Nephron (organoid): Measurements from ENCODE around the gene KHDC1L.
"Not testable (repeated sequence)": the region's sequence is repeated elsewhere in the genome, so short reads cannot be mapped to it uniquely, and the experiment has no call there.

Source experiments
- H3K27ac Mint-ChIP-seq, 3 experiments: 2 replicates each; pipeline ENCODE4 v1.8.0; 2020; ENCODE audit warnings: mixed read lengths in 3 of 3, mild to moderate bottlenecking in 2 of 3, moderate library complexity in 1 of 3
- H3K27me3 Mint-ChIP-seq: 2 replicates; pipeline ENCODE4 v1.8.0; 2021; ENCODE audit warnings: low read depth, mild to moderate bottlenecking, moderate library complexity, mixed read lengths
- H3K36me3 Mint-ChIP-seq: 2 replicates; pipeline ENCODE4 v1.8.0; 2020; ENCODE audit warnings: low read depth, mixed read lengths
- H3K4me1 Mint-ChIP-seq: 2 replicates; pipeline ENCODE4 v1.8.0; 2020; ENCODE audit warnings: mixed read lengths
- H3K4me3 Mint-ChIP-seq, 3 experiments: 2 replicates each; pipeline ENCODE4 v1.8.0; 2020; ENCODE audit warnings: mild to moderate bottlenecking in 3 of 3, mixed read lengths in 3 of 3, moderate library complexity in 2 of 3
- H3K9me3 Mint-ChIP-seq: 2 replicates; pipeline ENCODE4 v1.8.0; 2020; ENCODE audit warnings: mixed read lengths
- CTCF ChIP-seq, 3 experiments: fragments of 200-600 bp; sonication (generic); IDR thresholded peaks; one replicate each; pipeline ENCODE4 v1.5.0; 2021; ENCODE audit warnings: antibody characterized with exemption in 3 of 3; ENCODE audit not compliant: unreplicated experiment in 3 of 3

Gene KHDC1L

GRCh38 chr6:73194744-73195143 is 30.6 kb downstream of the KHDC1L start:
- H3K27me3 Mint-ChIP-seq, result no peaks in the 10 kb centered on the region
- H3K27ac Mint-ChIP-seq, result no peak overlapping the region

DNA sequence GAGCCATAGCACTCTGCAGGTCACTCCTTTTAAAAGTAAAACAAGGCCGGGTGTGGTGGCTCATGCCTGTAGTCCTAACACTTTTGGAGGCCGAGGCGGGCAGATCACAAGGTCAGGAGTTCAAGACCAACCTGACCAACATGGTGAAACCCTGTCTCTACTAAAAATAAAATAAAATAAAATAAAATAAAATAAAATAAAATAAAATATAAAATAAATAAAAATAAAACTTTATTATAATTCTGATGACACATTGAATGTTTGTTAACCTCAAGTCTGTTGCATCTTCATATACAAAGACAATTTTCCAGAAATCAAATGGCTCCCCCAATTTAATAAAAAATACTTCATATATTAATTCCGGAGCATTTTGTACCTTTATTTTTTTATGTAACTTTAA is 32.0 kb downstream of the KHDC1L start:
- H3K27ac Mint-ChIP-seq, H3K27me3 Mint-ChIP-seq, H3K4me1 Mint-ChIP-seq, H3K4me3 Mint-ChIP-seq, H3K9me3 Mint-ChIP-seq, H3K36me3 Mint-ChIP-seq: not testable (repeated sequence)

More at GRCh38 chr6:73194744-73195143, 30.6 kb downstream of the KHDC1L start:
- no peak for TF ChIP-seq CTCF (IDR thresholded peaks at IDR 0.05; ENCODE audit: unreplicated experiment in 3 of 3)
- Mint-ChIP-seq H3K9me3 (no peaks in the 10 kb centered on the region), H3K36me3 (no peaks in the 10 kb centered on the region), H3K4me1 (no peaks in the 10 kb centered on the region), H3K4me3 (no peak overlapping the region)

- Mint-ChIP-seq H3K4me1 (no peaks in the 10 kb centered on the region), H3K27ac (no peak overlapping the region), H3K4me3 (no peak overlapping the region), H3K27me3 (peaks cover 11% of the 10 kb centered on the region), H3K9me3 (no peaks in the 10 kb centered on the region), H3K36me3 (no peaks in the 10 kb centered on the region)
- no peak for TF ChIP-seq CTCF (IDR thresholded peaks at IDR 0.05; ENCODE audit: unreplicated experiment in 3 of 3)
These were observed 43.2 kb downstream of the KHDC1L start for GRCh38 chr6:73182021-73182607.

- Mint-ChIP-seq H3K4me1 (no peaks in the 10 kb centered on the region), H3K27me3 (peaks cover 11% of the 10 kb centered on the region), H3K36me3 (no peaks in the 10 kb centered on the region), H3K9me3 (no peaks in the 10 kb centered on the region), H3K27ac (no peak overlapping the region), H3K4me3 (peak overlapping the region; percentile 37 to 72 (median 66))
- peak; percentile 78 to 88 (median 87) for TF ChIP-seq CTCF (IDR thresholded peaks at IDR 0.05; ENCODE audit: unreplicated experiment in 3 of 3)
These were observed 44.3 kb downstream of the KHDC1L start for GRCh38 chr6:73180763-73181619.

- Mint-ChIP-seq H3K4me3 (no peak overlapping the region), H3K36me3 (no peaks in the 10 kb centered on the region), H3K4me1 (no peaks in the 10 kb centered on the region), H3K9me3 (no peaks in the 10 kb centered on the region), H3K27ac (no peak overlapping the region), H3K27me3 (peaks cover 11% of the 10 kb centered on the region)
- no peak for TF ChIP-seq CTCF (IDR thresholded peaks at IDR 0.05; ENCODE audit: unreplicated experiment in 3 of 3)
These were observed 45.1 kb downstream of the KHDC1L start for GRCh38 chr6:73180076-73180738.

DNA sequence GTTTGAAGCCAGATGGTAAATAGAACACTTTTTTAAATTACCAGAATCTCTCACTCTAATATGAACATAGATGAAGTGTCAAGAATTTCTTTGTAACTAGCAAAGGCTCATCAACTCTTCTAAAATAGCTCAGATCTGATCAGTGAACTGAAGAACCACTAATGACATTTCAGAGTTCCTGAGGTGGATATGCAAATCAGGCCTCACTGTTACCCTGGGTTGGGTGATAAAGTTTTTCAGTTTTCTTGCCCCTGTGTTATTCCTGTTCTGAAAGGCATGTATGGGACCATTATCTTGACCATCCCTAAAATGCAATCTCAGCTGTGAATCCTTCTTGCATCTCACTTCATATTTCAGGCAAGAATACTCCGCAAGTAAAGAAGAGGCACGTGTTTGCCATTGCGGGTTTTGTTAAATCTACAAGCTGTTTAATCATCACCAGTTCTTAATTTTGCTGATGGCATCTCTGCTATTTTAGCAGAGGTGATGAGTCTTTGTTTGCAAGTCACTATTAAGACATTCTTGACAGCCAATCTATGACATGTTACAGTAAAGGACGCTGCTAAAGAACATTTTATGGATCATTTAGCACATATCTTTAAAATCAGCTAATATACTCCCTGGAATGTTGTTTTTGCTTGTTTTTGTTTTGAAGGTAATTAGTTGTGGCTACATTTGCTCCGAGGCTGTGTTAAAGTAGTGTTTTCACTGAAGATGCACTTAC is 47.9 kb downstream of the KHDC1L start:
- no peaks in the 10 kb centered on the region for H3K36me3 Mint-ChIP-seq
- no peaks in the 10 kb centered on the region for H3K9me3 Mint-ChIP-seq
- no peak for TF ChIP-seq CTCF (IDR thresholded peaks at IDR 0.05; ENCODE audit: unreplicated experiment in 3 of 3)
- peaks cover 8% of the 10 kb centered on the region for H3K27me3 Mint-ChIP-seq
- H3K4me3 Mint-ChIP-seq, result no peak overlapping the region
- H3K27ac Mint-ChIP-seq, result no peak overlapping the region
- H3K4me1 Mint-ChIP-seq, result no peaks in the 10 kb centered on the region
